ENCODE measurements around the gene PRICKLE2.
A peak's percentile ranks its signal among the peaks of the same experiment; 100 is the strongest.

PRICKLE2 gene

DNA sequence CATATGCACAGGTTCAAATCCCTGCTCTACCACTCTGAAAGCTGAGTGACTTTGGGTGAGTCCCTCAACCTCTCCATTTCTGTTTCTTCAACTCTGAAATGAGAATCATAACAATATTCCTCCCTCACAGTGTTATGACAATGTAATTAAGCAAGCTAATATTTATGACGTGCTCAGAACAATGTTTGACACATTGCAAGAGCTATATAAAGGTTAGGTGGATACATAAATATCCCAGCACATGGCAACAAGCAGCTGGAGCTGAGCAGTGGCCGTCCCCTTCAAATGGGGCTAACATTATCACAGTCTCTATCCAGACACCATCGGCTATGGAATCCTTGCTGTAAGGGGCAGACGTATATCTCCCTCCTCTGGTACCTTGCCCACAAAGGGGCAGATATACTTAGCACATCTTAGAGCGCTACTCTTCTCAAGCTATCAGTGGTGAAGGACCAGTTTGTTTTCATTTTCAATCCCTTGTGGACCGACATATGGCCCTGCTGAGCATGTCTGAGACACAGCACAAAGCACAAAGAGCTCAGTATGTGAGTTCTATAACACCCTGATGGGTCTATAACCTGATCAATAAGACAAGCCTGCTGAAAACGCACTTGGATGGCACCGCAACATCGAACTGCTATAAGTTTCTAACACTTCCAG is 80.9 kb downstream of the PRICKLE2 start:
- TF ChIP-seq, protein P1, sequence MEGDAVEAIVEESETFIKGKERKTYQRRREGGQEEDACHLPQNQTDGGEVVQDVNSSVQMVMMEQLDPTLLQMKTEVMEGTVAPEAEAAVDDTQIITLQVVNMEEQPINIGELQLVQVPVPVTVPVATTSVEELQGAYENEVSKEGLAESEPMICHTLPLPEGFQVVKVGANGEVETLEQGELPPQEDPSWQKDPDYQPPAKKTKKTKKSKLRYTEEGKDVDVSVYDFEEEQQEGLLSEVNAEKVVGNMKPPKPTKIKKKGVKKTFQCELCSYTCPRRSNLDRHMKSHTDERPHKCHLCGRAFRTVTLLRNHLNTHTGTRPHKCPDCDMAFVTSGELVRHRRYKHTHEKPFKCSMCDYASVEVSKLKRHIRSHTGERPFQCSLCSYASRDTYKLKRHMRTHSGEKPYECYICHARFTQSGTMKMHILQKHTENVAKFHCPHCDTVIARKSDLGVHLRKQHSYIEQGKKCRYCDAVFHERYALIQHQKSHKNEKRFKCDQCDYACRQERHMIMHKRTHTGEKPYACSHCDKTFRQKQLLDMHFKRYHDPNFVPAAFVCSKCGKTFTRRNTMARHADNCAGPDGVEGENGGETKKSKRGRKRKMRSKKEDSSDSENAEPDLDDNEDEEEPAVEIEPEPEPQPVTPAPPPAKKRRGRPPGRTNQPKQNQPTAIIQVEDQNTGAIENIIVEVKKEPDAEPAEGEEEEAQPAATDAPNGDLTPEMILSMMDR (conservative IDR thresholded peaks at IDR 0.05; ENCODE audit: low read depth, low read length), result no peak
- no peak for DNase-seq (ENCODE audit: low read depth)
- no peak overlapping the region for H3K4me3 ChIP-seq (ENCODE audit: low read length)

GRCh38 chr3:64143409-64144130 is 81.7 kb downstream of the PRICKLE2 start:
- H3K4me3 ChIP-seq (ENCODE audit: low read length), result no peak overlapping the region
- TF ChIP-seq, protein P1 (conservative IDR thresholded peaks at IDR 0.05; ENCODE audit: low read depth, low read length), result no peak
- peak; percentile 71 for DNase-seq (ENCODE audit: low read depth)

DNA sequence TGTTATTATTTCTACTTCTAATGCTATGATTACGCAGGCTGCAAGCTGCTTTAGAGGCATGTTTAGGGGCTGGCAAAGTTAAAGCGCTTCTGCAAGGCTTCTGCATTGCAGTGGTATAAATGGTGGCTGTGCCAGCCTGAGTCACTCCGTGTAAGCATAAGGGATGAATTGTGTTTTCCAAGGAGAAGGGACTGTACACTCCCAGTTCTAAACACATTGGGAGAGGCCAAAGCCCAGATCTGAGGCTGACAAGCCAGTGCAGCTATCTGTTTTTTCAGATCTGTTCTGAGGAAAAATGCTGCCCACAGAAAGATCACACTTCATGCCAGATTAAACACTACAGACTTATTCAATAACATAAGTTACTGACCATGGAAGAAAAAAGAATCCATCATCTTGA is 83.8 kb downstream of the PRICKLE2 start:
- no peak overlapping the region for H3K4me3 ChIP-seq (ENCODE audit: low read length)
- no peak for DNase-seq (ENCODE audit: low read depth)

GRCh38 chr3:64140651-64141050 is 84.6 kb downstream of the PRICKLE2 start:
- TF ChIP-seq, protein P1 (conservative IDR thresholded peaks at IDR 0.05; ENCODE audit: low read depth, low read length), result no peak
- DNase-seq (ENCODE audit: low read depth), result no peak
- H3K4me3 ChIP-seq (ENCODE audit: low read length), result no peak overlapping the region

More for the DNA sequence above, 83.8 kb downstream of the PRICKLE2 start:
- TF ChIP-seq, protein P1 (conservative IDR thresholded peaks at IDR 0.05; ENCODE audit: low read depth, low read length), result no peak

DNA sequence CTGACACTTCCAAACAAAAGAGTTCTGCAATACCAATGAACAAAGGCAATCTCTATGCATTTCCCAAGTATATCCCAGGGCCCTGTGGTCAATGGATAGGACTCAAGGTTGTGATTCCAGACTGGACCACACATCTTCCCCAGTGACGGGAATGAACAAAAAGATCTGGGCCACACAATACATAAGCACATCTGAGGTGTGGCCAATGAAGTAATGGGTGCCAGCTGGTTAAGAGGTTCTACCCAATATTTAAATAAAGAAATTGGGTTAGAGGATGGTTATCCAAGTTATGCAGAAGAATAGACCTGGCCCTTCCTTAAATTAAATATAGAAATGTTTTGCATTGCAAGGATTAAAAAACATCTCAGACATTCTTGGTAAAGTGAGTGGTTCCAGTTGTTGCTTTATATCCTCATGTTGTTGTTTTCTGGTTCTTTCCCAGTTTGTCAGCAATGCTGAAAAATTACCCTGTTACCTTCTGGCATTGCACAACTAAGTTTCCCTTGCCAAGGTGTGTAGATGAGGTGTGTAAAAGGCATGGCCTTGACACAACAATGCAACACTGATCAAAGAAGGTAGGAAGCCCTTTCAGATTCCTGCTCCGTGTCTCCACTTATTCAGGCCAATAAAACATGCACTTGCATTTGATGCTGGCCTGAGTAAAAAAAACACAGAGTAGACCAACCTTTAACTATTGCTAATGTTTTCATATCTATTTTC is 86.5 kb downstream of the PRICKLE2 start:
- DNase-seq (ENCODE audit: low read depth), result no peak
- TF ChIP-seq, protein P1 (conservative IDR thresholded peaks at IDR 0.05; ENCODE audit: low read depth, low read length), result no peak
- H3K4me3 ChIP-seq (ENCODE audit: low read length), result no peak overlapping the region

DNA sequence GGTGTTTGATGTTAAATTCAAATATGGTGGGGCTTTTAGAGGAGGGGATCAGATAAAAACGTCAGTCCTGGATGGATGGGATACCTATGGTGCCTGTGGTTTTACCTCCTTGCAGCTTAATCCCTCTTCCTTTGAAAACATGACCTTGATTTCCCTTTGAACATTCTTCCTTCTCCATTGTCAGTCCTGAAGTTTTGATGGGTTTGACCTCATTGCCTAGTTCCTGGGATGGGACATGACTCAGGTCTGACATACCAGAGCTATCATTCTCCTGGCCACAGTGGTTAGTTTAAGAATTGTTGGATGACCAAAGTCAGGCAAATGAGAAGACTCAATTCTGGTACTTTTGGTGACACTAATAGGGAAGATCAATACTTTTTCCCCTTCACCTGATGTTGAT is 87.2 kb downstream of the PRICKLE2 start:
- H3K4me3 ChIP-seq (ENCODE audit: low read length), result no peak overlapping the region
- DNase-seq (ENCODE audit: low read depth), result no peak
- TF ChIP-seq, protein P1 (conservative IDR thresholded peaks at IDR 0.05; ENCODE audit: low read depth, low read length), result no peak
